Lower leg skin (tissue), 3 donors: ENCODE data around the gene TTC7B.

Source experiments
- POLR2A ChIP-seq, 2 donors: fragments of 450-650 bp; IDR thresholded peaks; one replicate each; pipeline ENCODE4 v1.6.1; 2016 to 2017; ENCODE audit warnings: antibody characterized with exemption in 2 of 2, mild to moderate bottlenecking in 1 of 2, moderate library complexity in 1 of 2
- TF ChIP-seq, protein P1 (sequence below), 3 donors: fragments of 450-650 bp; IDR thresholded peaks; one replicate each; pipeline ENCODE4 v1.5.1; 2016; ENCODE audit warnings: antibody characterized with exemption in 3 of 3, mild to moderate bottlenecking in 3 of 3, moderate library complexity in 2 of 3

- TF ChIP-seq, protein P1, sequence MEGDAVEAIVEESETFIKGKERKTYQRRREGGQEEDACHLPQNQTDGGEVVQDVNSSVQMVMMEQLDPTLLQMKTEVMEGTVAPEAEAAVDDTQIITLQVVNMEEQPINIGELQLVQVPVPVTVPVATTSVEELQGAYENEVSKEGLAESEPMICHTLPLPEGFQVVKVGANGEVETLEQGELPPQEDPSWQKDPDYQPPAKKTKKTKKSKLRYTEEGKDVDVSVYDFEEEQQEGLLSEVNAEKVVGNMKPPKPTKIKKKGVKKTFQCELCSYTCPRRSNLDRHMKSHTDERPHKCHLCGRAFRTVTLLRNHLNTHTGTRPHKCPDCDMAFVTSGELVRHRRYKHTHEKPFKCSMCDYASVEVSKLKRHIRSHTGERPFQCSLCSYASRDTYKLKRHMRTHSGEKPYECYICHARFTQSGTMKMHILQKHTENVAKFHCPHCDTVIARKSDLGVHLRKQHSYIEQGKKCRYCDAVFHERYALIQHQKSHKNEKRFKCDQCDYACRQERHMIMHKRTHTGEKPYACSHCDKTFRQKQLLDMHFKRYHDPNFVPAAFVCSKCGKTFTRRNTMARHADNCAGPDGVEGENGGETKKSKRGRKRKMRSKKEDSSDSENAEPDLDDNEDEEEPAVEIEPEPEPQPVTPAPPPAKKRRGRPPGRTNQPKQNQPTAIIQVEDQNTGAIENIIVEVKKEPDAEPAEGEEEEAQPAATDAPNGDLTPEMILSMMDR (IDR thresholded peaks at IDR 0.05) = no peak
- TF ChIP-seq POLR2A (IDR thresholded peaks at IDR 0.05) = no peak
Observed at GRCh38 chr14:90607141-90607540, 209.1 kb downstream of the TTC7B start.
